GM18951 (cell line): ENCODE measurements around the gene TNS1.
"Not testable (repeated sequence)": the region's sequence is repeated elsewhere in the genome, so short reads cannot be mapped to it uniquely, and the experiment has no call there.

Experiments used
- POLR2A ChIP-seq: IDR thresholded peaks from 4 replicates; pipeline ENCODE4 v1.6.1; 2011; ENCODE audit warnings: mild to moderate bottlenecking; ENCODE audit not compliant: insufficient read length, insufficient read depth; ENCODE audit errors: extremely low read depth
- in situ Hi-C: fragments of 300-500 bp; cut with MboI; formaldehyde crosslinking; loops from one replicate; pipeline ENCODE4 v1.12.0; 2022; ENCODE audit warnings: low sequenced_read_pairs, mixed read lengths, inconsistent platforms; ENCODE audit not compliant: unreplicated experiment

TNS1 gene

DNA sequence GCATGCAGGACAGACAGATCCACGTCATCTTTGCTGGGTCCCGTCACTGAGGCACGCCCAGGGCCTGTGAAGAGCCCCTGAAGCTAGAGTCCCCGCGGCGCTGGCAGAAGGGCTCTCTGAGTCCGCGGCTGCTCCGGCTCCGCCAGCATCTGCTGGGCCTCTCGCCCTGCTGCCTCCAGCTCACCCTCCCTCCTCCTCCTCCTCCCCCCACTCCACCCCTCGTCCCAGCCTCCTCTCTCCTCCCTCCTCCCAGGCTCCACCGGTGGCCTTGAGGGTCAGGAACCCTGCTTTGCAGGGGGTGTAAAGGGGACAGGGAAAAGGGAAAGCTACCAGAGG is at the start of gene TNS1:
TNS1 (minus strand) TSS at position 151 of the 336 bp plus-strand sequence; CDS start at position 28, 123 bp downstream.
- TF ChIP-seq POLR2A, result no peak
- in situ Hi-C loops, result no loop called here

DNA sequence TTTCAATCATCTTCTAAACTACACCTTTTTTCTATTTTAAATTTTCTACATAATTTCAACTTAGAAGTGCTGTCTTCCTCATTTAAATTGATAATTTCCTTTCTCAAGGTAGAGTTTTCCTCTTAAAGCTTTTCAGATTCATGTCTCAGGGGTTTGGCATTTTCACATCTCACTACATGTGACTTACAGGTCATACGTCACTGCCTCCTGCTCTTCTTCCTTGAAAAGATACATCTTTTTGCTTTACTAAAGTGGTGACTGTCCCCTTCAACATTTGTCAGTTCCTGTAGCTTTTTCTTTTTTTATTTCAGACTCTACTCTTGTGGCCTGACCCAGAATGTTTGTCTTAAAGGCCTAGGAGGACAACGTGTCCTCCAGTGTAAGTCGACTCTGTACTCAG is 49.1 kb upstream of the TNS1 start:
- no peak for TF ChIP-seq POLR2A
- in situ Hi-C loops, result no loop called here

DNA sequence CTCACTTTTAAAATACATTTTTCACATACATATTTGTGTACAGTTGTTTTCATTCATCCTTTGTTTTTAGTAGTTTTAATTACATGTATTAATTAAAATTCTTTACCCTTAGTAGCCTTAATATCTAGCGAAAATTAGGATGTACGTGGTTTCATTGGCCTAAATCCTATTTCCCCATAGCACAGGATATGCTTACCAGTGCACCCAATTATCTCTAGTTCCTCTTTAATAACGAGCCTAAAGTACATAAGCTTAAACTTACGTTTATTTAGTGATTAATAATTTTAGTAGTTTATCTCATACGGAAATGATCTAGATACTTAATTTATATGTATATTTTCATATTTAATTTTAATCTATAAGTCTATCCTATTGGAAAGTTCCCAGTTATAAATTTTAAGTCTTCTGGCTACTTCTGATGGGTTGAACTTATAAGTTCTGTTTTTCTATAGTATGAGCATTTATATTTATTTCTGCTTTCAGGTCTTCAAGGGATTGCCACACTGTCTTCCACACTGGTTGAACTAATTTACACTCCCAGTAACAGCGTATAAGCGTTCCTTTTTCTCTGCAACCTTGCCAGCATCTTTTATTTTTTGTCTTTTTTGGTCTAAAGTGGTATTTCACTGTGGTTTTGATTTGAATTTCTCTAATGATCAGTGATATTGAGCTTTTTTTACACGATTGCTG is 44.9 kb upstream of the TNS1 start:
- no peak for TF ChIP-seq POLR2A
- in situ Hi-C loops, result no loop called here

DNA sequence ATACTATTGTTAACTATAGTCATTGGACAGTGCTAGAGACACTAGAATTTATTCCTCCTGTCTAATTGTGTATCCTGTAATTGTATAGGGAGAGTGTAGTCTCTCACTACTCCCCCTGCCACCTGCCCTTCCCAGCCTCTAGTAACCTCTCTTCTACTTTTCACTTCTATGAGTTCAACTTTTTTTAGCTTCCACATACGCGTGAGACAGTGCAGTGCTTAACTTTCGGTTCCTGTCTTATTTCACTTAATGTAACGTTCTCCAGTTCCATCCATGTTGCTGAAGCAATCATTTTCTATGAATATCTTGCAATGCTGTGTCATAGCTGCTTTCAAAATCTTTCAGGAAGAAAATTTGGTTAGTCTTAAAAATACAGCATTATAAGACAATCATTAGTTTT is 43.4 kb upstream of the TNS1 start:
- in situ Hi-C loops, result no loop called here
- no peak for TF ChIP-seq POLR2A

DNA sequence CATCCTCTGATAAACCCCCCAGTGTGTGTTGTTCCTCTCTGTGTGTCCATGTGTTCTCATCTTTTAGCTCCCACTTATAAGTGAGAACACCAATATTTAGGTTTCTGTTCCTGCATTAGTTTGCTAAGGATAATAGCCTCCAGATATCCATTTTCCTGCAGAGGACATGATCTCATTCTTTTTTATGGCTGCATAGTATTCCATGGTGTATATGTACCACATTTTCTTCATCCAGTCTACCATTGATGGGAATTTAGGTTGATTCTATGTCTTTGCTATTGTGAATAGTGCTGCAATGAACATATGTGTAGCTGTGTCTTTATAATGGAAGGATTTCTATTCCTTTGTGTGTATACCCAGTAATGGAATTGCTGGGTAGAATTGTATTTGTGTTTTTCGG is 41.8 kb upstream of the TNS1 start:
- in situ Hi-C loops, result not testable (repeated sequence)

DNA sequence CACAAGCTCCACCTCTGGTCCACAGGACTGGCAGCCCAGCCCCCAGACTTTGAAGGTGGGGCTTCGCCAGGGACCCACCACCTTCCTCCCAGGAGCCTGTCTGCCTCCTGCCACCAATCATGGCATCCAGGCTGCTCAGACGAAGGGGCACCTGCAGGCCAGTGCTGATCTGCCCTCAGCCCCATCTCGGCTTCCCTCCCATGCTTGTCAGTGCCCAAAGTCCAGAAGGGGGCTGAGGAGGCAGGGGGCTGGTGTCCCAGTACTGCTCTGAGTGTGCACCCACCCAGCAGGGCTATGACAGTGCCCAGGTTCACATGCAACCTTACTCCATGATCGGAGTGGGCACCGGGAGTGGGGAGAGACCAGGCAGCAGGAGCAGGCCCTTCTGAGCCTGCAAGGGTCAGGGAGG is 40.9 kb upstream of the TNS1 start:
- in situ Hi-C loops, result no loop called here
- no peak for TF ChIP-seq POLR2A

DNA sequence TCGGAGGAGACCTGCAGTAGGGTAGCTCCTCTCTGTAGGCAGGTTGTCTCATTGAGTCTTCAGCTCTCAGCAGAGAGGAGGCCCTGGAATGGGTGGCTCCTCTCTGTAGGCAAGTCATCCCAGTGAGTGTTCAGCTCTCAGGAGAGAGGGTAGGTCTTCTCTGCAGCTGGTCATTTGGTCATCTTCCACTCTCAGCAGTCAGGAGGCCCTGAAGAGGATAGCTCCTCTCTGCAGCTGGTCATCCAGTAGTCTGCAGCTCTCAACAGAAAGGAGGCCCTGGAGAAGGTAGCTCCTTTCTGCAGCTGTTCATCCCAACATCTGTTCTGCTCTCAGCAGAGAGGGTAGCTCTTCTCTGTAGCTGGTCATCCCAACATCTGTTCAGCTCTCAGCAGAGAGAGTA is 40.3 kb upstream of the TNS1 start:
- in situ Hi-C loops, result no loop called here

DNA sequence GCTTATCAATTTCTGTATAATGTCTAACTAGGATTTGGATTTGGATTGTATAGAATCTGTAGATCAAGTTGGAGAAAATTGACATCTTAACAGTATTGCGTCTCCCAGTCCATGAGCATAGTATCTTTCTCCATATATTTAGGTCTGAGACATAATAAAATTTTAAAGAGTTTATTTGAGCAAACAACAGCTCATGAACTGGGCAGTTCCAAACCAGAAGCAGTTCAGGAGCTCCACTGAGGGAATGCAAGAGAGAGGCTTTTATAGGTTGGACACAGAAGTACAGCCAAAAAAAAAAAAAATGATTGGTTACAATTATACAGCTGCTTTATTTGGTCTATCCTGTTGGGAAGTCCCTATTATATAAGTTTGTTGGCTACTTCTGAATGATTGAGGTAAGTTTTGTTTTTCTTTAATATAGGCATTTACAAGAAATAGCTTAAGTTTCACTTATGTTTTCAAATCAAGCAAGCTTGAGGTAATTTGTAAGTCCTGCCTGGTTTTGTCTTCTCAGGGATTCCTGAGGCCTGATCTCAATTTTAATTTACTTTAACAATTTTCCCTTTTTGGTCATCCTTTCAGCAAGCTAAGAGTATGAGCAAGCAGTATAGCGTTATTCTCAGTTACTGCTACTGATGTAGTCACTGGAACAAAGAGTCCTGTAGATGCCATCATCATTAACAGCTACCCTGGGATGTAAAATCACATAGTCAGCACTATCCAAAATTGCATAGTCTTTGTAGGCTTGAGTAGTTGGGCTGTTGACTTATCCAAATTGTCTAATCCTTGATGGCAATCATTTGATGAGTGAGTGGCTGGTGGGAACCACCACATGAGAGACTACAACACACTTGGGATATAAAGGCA is 38.7 kb upstream of the TNS1 start:
- in situ Hi-C loops, result no loop called here
- no peak for TF ChIP-seq POLR2A

More for the DNA sequence above, 40.3 kb upstream of the TNS1 start:
- TF ChIP-seq POLR2A, result no peak

DNA sequence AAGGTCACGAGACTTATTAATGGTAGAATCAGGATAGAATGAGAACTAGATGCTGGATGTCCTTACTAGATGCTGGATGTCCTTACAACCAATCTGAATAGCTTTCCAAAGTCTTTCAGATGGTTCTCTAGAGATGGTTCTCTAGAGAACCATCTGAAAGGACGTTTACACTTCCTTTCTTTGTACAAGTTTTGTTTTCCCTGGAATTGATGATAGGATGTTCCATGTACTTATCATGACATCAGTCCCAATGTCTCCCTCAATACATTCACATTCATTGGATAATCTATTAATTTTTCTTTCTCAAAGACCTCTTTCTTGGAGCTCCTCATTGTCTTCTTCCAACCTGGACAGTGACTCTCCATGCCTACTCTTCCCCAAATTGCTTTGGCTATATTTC is 38.1 kb upstream of the TNS1 start:
- in situ Hi-C loops, result no loop called here

DNA sequence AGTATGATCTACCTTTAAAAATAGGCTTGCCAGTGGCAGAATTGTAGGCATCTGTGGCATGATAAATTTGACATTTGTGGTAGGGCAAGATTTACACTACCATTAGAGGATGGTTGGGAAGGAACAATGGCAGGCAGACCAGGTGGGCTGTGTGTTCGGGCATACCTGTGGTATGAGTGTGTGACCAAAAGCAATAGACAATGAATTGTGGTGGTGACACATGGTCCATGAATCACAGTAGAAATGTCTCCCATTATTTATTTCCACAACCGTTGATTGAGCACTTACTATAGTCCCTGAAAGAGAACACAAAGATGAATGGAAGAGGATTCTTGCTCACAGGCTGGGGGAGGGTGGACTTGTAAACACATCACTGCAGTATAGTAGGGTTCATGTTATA is 36.4 kb upstream of the TNS1 start:
- in situ Hi-C loops, result no loop called here
- TF ChIP-seq POLR2A, result no peak

More for the DNA sequence above, 38.1 kb upstream of the TNS1 start:
- TF ChIP-seq POLR2A, result no peak

DNA sequence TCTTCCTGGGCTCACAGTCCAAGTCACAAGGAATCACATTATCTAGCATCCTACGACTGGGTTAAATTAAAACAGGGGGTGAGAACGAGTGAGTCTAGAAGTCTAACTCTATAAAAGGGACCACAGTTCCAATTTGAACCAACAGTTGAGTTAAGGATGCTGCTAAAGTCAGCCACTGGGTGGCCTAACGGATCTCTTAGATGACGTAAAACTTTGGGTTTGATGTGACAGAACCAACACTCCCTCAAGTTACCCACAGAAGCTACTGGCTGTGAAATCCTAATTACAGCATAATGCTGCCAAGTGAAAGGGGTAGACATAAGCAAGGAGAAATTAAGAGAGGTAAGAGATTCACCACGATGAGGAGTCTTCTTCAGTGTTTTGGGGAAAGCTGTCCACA is 33.6 kb upstream of the TNS1 start:
- in situ Hi-C loops, result no loop called here
- TF ChIP-seq POLR2A, result no peak

DNA sequence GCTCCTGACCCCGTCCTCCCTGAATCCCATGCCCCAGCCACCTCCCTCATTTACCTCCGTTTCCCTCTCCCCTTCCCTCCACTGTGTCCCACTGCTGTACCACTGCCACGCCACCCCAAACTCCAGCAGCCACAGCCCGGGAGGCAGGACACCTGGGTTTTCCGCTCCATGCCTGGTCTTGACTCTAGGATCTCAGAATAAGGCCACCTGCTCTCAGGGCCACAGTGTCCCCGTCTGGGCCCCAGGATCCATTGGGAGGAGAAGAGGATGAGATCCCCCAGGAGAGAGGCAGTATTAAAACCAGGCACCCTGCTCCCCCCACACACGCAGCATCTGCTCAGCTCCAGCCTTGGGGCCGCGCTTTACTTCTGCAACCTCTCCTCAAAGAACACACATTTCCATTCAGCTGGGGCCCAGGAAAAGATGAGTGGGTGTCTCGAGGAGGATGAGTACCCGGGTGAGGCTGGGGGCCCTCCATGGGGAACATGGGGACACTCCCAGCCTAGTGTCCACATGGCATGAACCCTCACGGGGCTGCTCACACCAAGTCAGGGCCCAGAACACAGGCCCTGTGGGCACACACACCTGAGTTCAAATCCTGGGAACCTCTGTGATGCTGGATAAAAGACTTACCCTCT is 32.8 kb upstream of the TNS1 start:
- TF ChIP-seq POLR2A, result no peak
- in situ Hi-C loops, result no loop called here

DNA sequence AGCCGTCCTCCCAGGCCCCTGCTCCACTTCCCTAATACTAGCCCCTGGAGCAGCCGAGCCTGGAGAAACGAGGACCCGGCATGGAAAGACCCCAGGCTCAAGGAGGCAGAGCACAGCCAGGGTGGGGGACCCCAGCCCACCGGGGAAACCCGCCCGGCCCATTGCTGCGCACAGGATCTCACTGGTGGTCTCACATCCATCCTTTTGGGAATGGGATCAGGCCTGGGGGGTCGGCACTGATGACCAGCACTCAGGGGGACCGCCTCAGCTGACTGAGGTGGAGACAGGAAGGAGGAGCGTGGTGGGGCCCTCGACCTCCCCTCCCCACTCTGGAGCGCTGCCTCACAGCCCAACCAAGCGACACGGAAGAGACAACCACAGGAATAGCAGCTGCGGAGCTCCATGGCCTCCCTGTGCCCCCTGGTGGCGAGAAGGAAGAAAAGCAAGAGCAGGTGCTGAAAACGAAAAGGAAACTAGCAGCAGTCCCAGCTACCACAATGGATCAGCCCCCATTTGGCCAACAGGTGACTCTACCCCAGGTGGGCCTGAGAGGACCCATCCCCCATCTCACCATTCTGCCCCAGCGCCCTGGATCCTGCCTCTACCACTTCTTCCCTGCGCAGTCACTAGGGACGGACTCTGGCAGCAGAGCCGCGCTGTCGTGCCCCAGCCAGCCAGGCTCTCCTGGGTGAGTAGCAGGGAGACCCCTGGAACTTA is 31.9 kb upstream of the TNS1 start:
- in situ Hi-C loops, result not testable (repeated sequence)
